ENCODE results near the gene PPM1H.

The PPM1H gene

GRCh38 chr12:62725781-62726180, 209.2 kb downstream of the PPM1H start:
- FAIRE-seq (no peak), DNase-seq (ENCODE audit: insufficient read length, low spot score) (no peak)
- no peak for TF ChIP-seq POLR2A (IDR thresholded peaks at IDR 0.05; ENCODE audit: low read depth, low read length)

- DNase-seq (ENCODE audit: insufficient read length, low spot score) (peak; percentile 47), FAIRE-seq (peak; percentile 95)
- TF ChIP-seq POLR2A (IDR thresholded peaks at IDR 0.05; ENCODE audit: low read depth, low read length), result no peak
Observed at GRCh38 chr12:62724947-62725451, 210.0 kb downstream of the PPM1H start.

GRCh38 chr12:62724285-62724684, 210.7 kb downstream of the PPM1H start:
- TF ChIP-seq POLR2A (IDR thresholded peaks at IDR 0.05; ENCODE audit: low read depth, low read length), result no peak
- DNase-seq (ENCODE audit: insufficient read length, low spot score) (no peak), FAIRE-seq (no peak)

- FAIRE-seq (peak; percentile 33), DNase-seq (ENCODE audit: insufficient read length, low spot score) (no peak)
- no peak for TF ChIP-seq POLR2A (IDR thresholded peaks at IDR 0.05; ENCODE audit: low read depth, low read length)
Observed at GRCh38 chr12:62722971-62723680, 211.8 kb downstream of the PPM1H start.

GRCh38 chr12:62720661-62721330, 214.2 kb downstream of the PPM1H start:
- DNase-seq (ENCODE audit: insufficient read length, low spot score), result no peak
- no peak for FAIRE-seq
- no peak for TF ChIP-seq POLR2A (IDR thresholded peaks at IDR 0.05; ENCODE audit: low read depth, low read length)

GRCh38 chr12:62720025-62720424, 214.9 kb downstream of the PPM1H start:
- FAIRE-seq (no peak), DNase-seq (ENCODE audit: insufficient read length, low spot score) (no peak)
- TF ChIP-seq POLR2A (IDR thresholded peaks at IDR 0.05; ENCODE audit: low read depth, low read length), result no peak

GRCh38 chr12:62718762-62719426, 216.1 kb downstream of the PPM1H start:
- FAIRE-seq (no peak), DNase-seq (ENCODE audit: insufficient read length, low spot score) (no peak)
- TF ChIP-seq POLR2A (IDR thresholded peaks at IDR 0.05; ENCODE audit: low read depth, low read length), result no peak

GRCh38 chr12:62717643-62718042, 217.3 kb downstream of the PPM1H start:
- no peak for FAIRE-seq
- TF ChIP-seq POLR2A (IDR thresholded peaks at IDR 0.05; ENCODE audit: low read depth, low read length), result no peak
- no peak for DNase-seq (ENCODE audit: insufficient read length, low spot score)

- no peak for TF ChIP-seq POLR2A (IDR thresholded peaks at IDR 0.05; ENCODE audit: low read depth, low read length)
- FAIRE-seq, result no peak
- DNase-seq (ENCODE audit: insufficient read length, low spot score), result no peak
Observed at GRCh38 chr12:62716866-62717525, 218.0 kb downstream of the PPM1H start.

- no peak for TF ChIP-seq POLR2A (IDR thresholded peaks at IDR 0.05; ENCODE audit: low read depth, low read length)
- FAIRE-seq (no peak), DNase-seq (ENCODE audit: insufficient read length, low spot score) (no peak)
Observed at GRCh38 chr12:62716037-62716436, 218.9 kb downstream of the PPM1H start.

GRCh38 chr12:62714774-62715721, 219.9 kb downstream of the PPM1H start:
- DNase-seq (ENCODE audit: insufficient read length, low spot score), result no peak
- TF ChIP-seq POLR2A (IDR thresholded peaks at IDR 0.05; ENCODE audit: low read depth, low read length), result no peak
- no peak for FAIRE-seq

- FAIRE-seq (no peak), DNase-seq (ENCODE audit: insufficient read length, low spot score) (no peak)
- no peak for TF ChIP-seq POLR2A (IDR thresholded peaks at IDR 0.05; ENCODE audit: low read depth, low read length)
Observed at GRCh38 chr12:62714181-62714773, 220.7 kb downstream of the PPM1H start.

GRCh38 chr12:62713723-62714122, 221.2 kb downstream of the PPM1H start:
- FAIRE-seq, result no peak
- no peak for DNase-seq (ENCODE audit: insufficient read length, low spot score)
- TF ChIP-seq POLR2A (IDR thresholded peaks at IDR 0.05; ENCODE audit: low read depth, low read length), result no peak
